Measurements from ENCODE around the gene L3MBTL4. TPM values are rescaled to one million over a fixed set of nuclear protein-coding genes. Genes with fewer than 3 reads are reported as not detected.

L3MBTL4 gene
- total RNA-seq, 1 donor from 2014 or later: 16.2 TPM

GRCh38 chr18:6220129-6220528 lies 194.6 kb downstream of the L3MBTL4 start:
- no peak for ATAC-seq
- TF ChIP-seq CTCF (IDR thresholded peaks at IDR 0.05): no peak
- Histone ChIP-seq H3K27ac (no peak overlapping the region), H3K4me3 (no peak overlapping the region), H3K36me3 (no peaks in the 10 kb centered on the region), H3K27me3 (no peaks in the 10 kb centered on the region), H3K9me3 (no peaks in the 10 kb centered on the region), H3K4me1 (no peaks in the 10 kb centered on the region)
- intact Hi-C loops (cut with DNase I): no loop called here
- no peak for DNase-seq

GRCh38 chr18:6219116-6219717 lies 195.5 kb downstream of the L3MBTL4 start:
- no peaks in the 10 kb centered on the region for H3K36me3 ChIP-seq
- H3K27ac ChIP-seq: no peak overlapping the region
- peak; percentile 87 for ATAC-seq
- no peak overlapping the region for H3K4me3 ChIP-seq
- no peaks in the 10 kb centered on the region for H3K4me1 ChIP-seq
- H3K9me3 ChIP-seq: no peaks in the 10 kb centered on the region
- no peaks in the 10 kb centered on the region for H3K27me3 ChIP-seq
- intact Hi-C loops (cut with DNase I): no loop called here
- TF ChIP-seq CTCF (IDR thresholded peaks at IDR 0.05): peak; percentile 50
- no peak for DNase-seq

GRCh38 chr18:6215888-6216287 lies 198.8 kb downstream of the L3MBTL4 start:
- no peaks in the 10 kb centered on the region for H3K36me3 ChIP-seq
- H3K4me1 ChIP-seq: no peaks in the 10 kb centered on the region
- TF ChIP-seq CTCF (IDR thresholded peaks at IDR 0.05): no peak
- ATAC-seq: peak; percentile 32
- no peaks in the 10 kb centered on the region for H3K27me3 ChIP-seq
- intact Hi-C loops (cut with DNase I): no loop called here
- no peaks in the 10 kb centered on the region for H3K9me3 ChIP-seq
- H3K27ac ChIP-seq: no peak overlapping the region
- H3K4me3 ChIP-seq: no peak overlapping the region
- no peak for DNase-seq

GRCh38 chr18:6211174-6211504 lies 203.6 kb downstream of the L3MBTL4 start:
- TF ChIP-seq CTCF (IDR thresholded peaks at IDR 0.05): no peak
- no peaks in the 10 kb centered on the region for H3K36me3 ChIP-seq
- ATAC-seq: no peak
- intact Hi-C loops (cut with DNase I): no loop called here
- H3K4me3 ChIP-seq: no peak overlapping the region
- H3K27me3 ChIP-seq: no peaks in the 10 kb centered on the region
- H3K27ac ChIP-seq: no peak overlapping the region
- H3K4me1 ChIP-seq: no peaks in the 10 kb centered on the region
- no peak for DNase-seq
- no peaks in the 10 kb centered on the region for H3K9me3 ChIP-seq

GRCh38 chr18:6210349-6211173 lies 204.2 kb downstream of the L3MBTL4 start:
- DNase-seq: no peak
- TF ChIP-seq CTCF (IDR thresholded peaks at IDR 0.05): no peak
- no peaks in the 10 kb centered on the region for H3K36me3 ChIP-seq
- H3K9me3 ChIP-seq: no peaks in the 10 kb centered on the region
- no peak overlapping the region for H3K27ac ChIP-seq
- H3K27me3 ChIP-seq: no peaks in the 10 kb centered on the region
- intact Hi-C loops (cut with DNase I): no loop called here
- H3K4me3 ChIP-seq: no peak overlapping the region
- no peaks in the 10 kb centered on the region for H3K4me1 ChIP-seq
- peak; percentile 69 for ATAC-seq
